Naive thymus-derived CD8-positive, alpha-beta T cell (primary cell): Measurements from ENCODE around the gene UMPS. TPM values are rescaled to one million over a fixed set of nuclear protein-coding genes. Genes with fewer than 3 reads are reported as not detected.

ENCODE experiments used
- ATAC-seq, 2 donors: fragments of 150-1000 bp; cut with Tn5 transposase in 1 of 2; sonication (Bioruptor Pico), chemical (Tn5 transposase) in 1 of 2; 1 replicate in 1 of 2; 2 replicates in 1 of 2; pipeline ENCODE4 v1.10.0; 2021; ENCODE audit warnings: mild to moderate bottlenecking in 2 of 2, moderate library complexity in 2 of 2
- POLR2A ChIA-PET: fragments of 350-600 bp; sonication (Branson Sonifier 250); formaldehyde crosslinking; loops from one replicate; lab custom pipeline; 2021; ENCODE audit warnings: antibody characterized with exemption; lab: Charles Lee
- DNase-seq, 10 donors: peaks; one replicate each; pipeline versions ENCODE4 v3.0.0 to v3.0.0-alpha.2; 2020 to 2022
- H3K27ac Mint-ChIP-seq, 10 donors: one replicate each; pipeline ENCODE4 v1.8.0; 2020 to 2022; ENCODE audit warnings: mild to moderate bottlenecking in 10 of 10, mixed read lengths in 10 of 10, moderate library complexity in 4 of 10, inconsistent platforms in 1 of 10
- H3K27me3 Mint-ChIP-seq, 5 donors: one replicate each; pipeline ENCODE4 v1.8.0; 2021 to 2022; ENCODE audit warnings: mixed read lengths in 5 of 5
- H3K36me3 Mint-ChIP-seq, 3 donors: one replicate each; pipeline ENCODE4 v1.8.0; 2020 to 2022; ENCODE audit warnings: mixed read lengths in 3 of 3, mild to moderate bottlenecking in 2 of 3, inconsistent platforms in 1 of 3
- H3K4me1 Mint-ChIP-seq, 4 donors: one replicate each; pipeline ENCODE4 v1.8.0; 2021 to 2022; ENCODE audit warnings: mixed read lengths in 4 of 4
- H3K4me3 Mint-ChIP-seq, 10 donors: one replicate each; pipeline ENCODE4 v1.8.0; 2020 to 2022; ENCODE audit warnings: mild to moderate bottlenecking in 10 of 10, mixed read lengths in 10 of 10, moderate library complexity in 6 of 10, inconsistent platforms in 1 of 10
- H3K9me3 Mint-ChIP-seq, 9 donors: one replicate each; pipeline ENCODE4 v1.8.0; 2020 to 2022; ENCODE audit warnings: mixed read lengths in 9 of 9, mild to moderate bottlenecking in 3 of 9, inconsistent platforms in 1 of 9, moderate library complexity in 1 of 9
- polyA plus RNA-seq, 3 donors: library from polyadenylated mRNA; unstranded; fragments of 300-500 nt; fragmentation: Illumina TruSeq; gene quantifications; one replicate each; pipeline ENCODE4 v1.2.3, GENCODE V29; 2021
- total RNA-seq, 8 experiments: library from RNA in 2 of 8; stranded (reverse) in 2 of 8; gene quantifications; one replicate each; pipeline ENCODE4 v1.2.3 and lab custom pipeline; 2021 to 2026

UMPS gene
- 10 to 100 TPM; 26.8 to 27.4 TPM for total RNA-seq
- 10 to 100 TPM; 19.6 to 31.5 (median 21.4) TPM for polyA plus RNA-seq
- total RNA-seq (lab: John Stamatoyannopoulos, UW), result 30.2 to 122 (median 47.9) reads per million in 6 experiments

- DNase-seq (peak; percentile 85 to 95 (median 90)), ATAC-seq (peak; percentile 97 to 99)
- Mint-ChIP-seq H3K27me3 (peaks cover 0 to 21% (median 8%) of the 10 kb centered on the region in 5 donors), H3K4me1 (peaks cover 15 to 47% (median 42%) of the 10 kb centered on the region in 4 donors), H3K27ac (peak within 1 kb of the TSS; percentile 99 to 100 (median 99)), H3K4me3 (peak within 1 kb of the TSS; percentile 96 to 100 (median 100)), H3K36me3 (peaks cover 0 to 15% (median 4%) of the 10 kb centered on the region in 3 donors), H3K9me3 (peaks cover 0 to 3% (median 0%) of the 10 kb centered on the region in 9 donors)
- POLR2A ChIA-PET, result no interaction called here
These were observed at the start of gene UMPS for GRCh38 chr3:124730129-124730940. TSS of gene UMPS (plus strand) at chr3:124730452. CDS start at chr3:124730472, 20 bp downstream.

DNA sequence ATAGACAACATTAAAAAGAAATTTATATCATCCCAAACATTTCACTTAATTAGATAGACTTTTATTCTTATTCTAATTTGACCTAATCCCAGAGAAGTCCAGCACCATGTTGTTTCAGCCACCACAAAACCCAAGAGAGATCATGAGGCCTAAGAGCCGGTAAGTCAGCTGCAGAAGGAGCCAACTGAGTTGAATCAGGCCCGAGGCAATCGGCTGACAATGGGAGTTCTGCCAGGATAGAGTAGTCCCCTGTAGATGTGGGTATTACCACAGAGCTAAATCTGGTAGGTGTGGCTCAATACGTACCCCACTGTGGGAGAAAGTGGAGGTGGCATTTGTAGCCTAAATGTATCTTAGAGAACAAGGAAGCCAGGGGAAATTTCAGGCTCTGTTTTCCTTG is 49.7 kb upstream of the UMPS start:
- Mint-ChIP-seq H3K36me3 (peaks cover 0 to 6% (median 3%) of the 10 kb centered on the region in 3 donors), H3K27ac (no peak overlapping the region), H3K27me3 (peaks cover 0 to 15% (median 5%) of the 10 kb centered on the region in 5 donors), H3K9me3 (no peaks in the 10 kb centered on the region), H3K4me3 (no peak overlapping the region), H3K4me1 (no peaks in the 10 kb centered on the region)
- no peak for DNase-seq
- POLR2A ChIA-PET, result no interaction called here
- ATAC-seq, result no peak

DNA sequence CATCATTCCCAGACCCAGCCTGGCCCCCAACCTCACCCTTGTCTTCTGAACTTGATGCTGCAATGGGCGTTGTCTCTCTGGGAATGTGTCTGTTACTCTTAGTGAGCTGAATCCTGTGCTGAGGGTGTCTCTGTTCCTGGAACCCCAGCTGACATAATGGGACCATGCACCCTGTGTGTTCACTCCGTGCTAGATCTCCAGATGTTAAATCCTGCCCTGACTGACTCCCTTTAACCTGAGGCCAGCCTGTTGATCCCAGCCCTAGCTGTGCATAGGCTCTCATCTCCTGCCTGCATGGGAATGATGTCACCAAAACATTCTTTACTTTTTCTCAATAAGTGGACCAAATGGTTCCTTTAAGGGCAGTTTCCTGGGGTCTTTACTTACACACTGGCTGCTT is 48.0 kb upstream of the UMPS start:
- DNase-seq (no peak), ATAC-seq (no peak)
- H3K4me1 Mint-ChIP-seq, result no peaks in the 10 kb centered on the region
- H3K27me3 Mint-ChIP-seq, result peaks cover 7 to 29% (median 12%) of the 10 kb centered on the region in 5 donors
- no peaks in the 10 kb centered on the region for H3K9me3 Mint-ChIP-seq
- no peak overlapping the region for H3K27ac Mint-ChIP-seq
- H3K36me3 Mint-ChIP-seq, result no peaks in the 10 kb centered on the region
- POLR2A ChIA-PET, result no interaction called here
- no peak overlapping the region for H3K4me3 Mint-ChIP-seq

- POLR2A ChIA-PET, result no interaction called here
These were observed 45.8 kb upstream of the UMPS start for GRCh38 chr3:124684459-124684858.

GRCh38 chr3:124685067-124685466 is 45.2 kb upstream of the UMPS start:
- Mint-ChIP-seq H3K36me3 (no peaks in the 10 kb centered on the region), H3K27ac (no peak overlapping the region), H3K4me1 (peaks cover 0 to 5% (median 3%) of the 10 kb centered on the region in 4 donors), H3K4me3 (no peak overlapping the region), H3K27me3 (peaks cover 7 to 29% (median 18%) of the 10 kb centered on the region in 5 donors), H3K9me3 (no peaks in the 10 kb centered on the region)
- no peak for DNase-seq
- POLR2A ChIA-PET, result no interaction called here
- ATAC-seq, result no peak

More at GRCh38 chr3:124684459-124684858, 45.8 kb upstream of the UMPS start:
- Mint-ChIP-seq H3K4me3 (no peak overlapping the region), H3K36me3 (no peaks in the 10 kb centered on the region), H3K27me3 (peaks cover 7 to 29% (median 18%) of the 10 kb centered on the region in 5 donors), H3K27ac (no peak overlapping the region), H3K4me1 (peaks cover 0 to 5% (median 3%) of the 10 kb centered on the region in 4 donors), H3K9me3 (no peaks in the 10 kb centered on the region)
- DNase-seq (no peak), ATAC-seq (no peak)

- POLR2A ChIA-PET, result no interaction called here
- Mint-ChIP-seq H3K4me3 (no peak overlapping the region), H3K27ac (peak overlapping the region in 1 of 10 donors; percentile 2), H3K4me1 (peaks cover 0 to 5% (median 3%) of the 10 kb centered on the region in 4 donors), H3K27me3 (peaks cover 7 to 29% (median 18%) of the 10 kb centered on the region in 5 donors), H3K36me3 (no peaks in the 10 kb centered on the region), H3K9me3 (no peaks in the 10 kb centered on the region)
- ATAC-seq (no peak), DNase-seq (no peak)
These were observed 44.8 kb upstream of the UMPS start for GRCh38 chr3:124685481-124685880.

GRCh38 chr3:124686028-124686670 is 44.1 kb upstream of the UMPS start:
- Mint-ChIP-seq H3K4me1 (peaks cover 0 to 5% (median 3%) of the 10 kb centered on the region in 4 donors), H3K27ac (no peak overlapping the region)
- POLR2A ChIA-PET, result no interaction called here

DNA sequence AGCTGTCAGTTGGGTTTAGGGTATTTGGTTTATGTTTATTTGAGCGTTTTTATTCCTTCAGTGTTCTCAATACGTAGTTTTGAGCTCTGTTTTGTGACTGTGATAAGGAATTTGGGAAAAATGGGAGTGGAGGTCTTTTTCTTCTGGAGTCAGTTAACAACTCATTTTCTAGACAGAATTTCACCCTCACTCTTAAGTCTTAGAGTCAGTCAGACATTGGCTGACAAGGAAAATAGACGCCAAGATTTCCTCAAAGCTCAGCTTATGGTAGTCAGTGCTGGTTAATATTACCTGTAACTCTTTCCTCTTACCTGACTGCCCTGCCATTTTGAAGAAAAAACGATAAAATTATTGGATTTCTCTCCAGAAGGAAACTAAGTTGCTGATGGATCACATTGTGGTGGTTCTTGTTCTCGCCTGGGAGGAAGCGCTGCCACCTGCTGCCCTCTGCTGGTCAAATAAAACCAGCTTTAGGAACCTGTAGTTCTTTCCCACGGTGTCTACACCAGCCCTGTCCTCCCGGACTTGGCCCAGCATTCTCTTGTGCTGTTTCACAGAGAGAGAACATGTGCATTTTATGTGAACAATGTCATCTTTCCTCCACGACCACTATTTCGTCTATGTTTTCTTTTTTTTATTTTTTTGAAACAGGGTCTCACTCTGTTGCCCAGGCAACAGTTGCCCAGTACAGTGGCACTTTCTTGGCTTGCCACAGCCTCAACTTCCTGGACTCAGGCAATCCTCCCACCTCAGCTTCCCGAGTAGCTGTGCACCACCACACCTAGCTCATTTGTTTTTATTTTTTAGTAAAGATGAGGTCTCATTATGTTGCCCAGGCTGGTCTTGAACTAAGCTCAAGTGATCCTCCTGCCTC is 41.4 kb upstream of the UMPS start:
- POLR2A ChIA-PET, result no interaction called here
- Mint-ChIP-seq H3K36me3 (no peaks in the 10 kb centered on the region), H3K4me1 (peaks cover 0 to 5% (median 3%) of the 10 kb centered on the region in 4 donors), H3K9me3 (no peaks in the 10 kb centered on the region), H3K4me3 (peak overlapping the region in 1 of 10 donors; percentile 51), H3K27ac (peak overlapping the region in 2 of 10 donors; percentile 9 to 39), H3K27me3 (peaks cover 7 to 29% (median 18%) of the 10 kb centered on the region in 5 donors)
- DNase-seq (peak; percentile 31 to 80 (median 56)), ATAC-seq (peak; percentile 77 to 80)

More at GRCh38 chr3:124686028-124686670, 44.1 kb upstream of the UMPS start:
- H3K27me3 Mint-ChIP-seq, result peaks cover 7 to 29% (median 18%) of the 10 kb centered on the region in 5 donors
- no peaks in the 10 kb centered on the region for H3K36me3 Mint-ChIP-seq
- no peak overlapping the region for H3K4me3 Mint-ChIP-seq
- DNase-seq, result no peak
- H3K9me3 Mint-ChIP-seq, result no peaks in the 10 kb centered on the region
- ATAC-seq, result no peak

DNA sequence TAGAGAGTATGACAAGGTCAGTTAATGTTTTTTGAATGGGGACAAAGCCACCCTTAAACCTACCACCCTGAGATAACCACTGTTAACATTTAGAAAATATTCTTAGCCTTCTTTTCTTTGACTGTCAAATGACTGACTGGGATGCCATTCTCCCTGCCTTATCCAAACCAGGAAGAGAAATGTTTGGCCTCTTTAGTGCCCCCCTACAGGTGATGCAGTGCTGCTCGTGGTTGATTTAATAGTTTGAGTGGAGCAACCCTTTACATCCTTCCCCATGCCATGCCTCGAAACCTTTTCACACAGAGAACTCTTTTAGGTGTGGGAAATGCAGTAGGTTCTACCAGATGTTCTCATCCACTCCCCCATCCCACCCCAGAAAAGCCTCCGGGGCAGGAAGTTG is 38.7 kb upstream of the UMPS start:
- H3K27me3 Mint-ChIP-seq, result peaks cover 3 to 18% (median 3%) of the 10 kb centered on the region in 5 donors
- POLR2A ChIA-PET, result no interaction called here
- DNase-seq, result no peak
- no peaks in the 10 kb centered on the region for H3K36me3 Mint-ChIP-seq
- ATAC-seq, result no peak
- no peak overlapping the region for H3K27ac Mint-ChIP-seq
- no peaks in the 10 kb centered on the region for H3K9me3 Mint-ChIP-seq
- H3K4me3 Mint-ChIP-seq, result no peak overlapping the region
- peaks cover 0 to 5% (median 3%) of the 10 kb centered on the region in 4 donors for H3K4me1 Mint-ChIP-seq

DNA sequence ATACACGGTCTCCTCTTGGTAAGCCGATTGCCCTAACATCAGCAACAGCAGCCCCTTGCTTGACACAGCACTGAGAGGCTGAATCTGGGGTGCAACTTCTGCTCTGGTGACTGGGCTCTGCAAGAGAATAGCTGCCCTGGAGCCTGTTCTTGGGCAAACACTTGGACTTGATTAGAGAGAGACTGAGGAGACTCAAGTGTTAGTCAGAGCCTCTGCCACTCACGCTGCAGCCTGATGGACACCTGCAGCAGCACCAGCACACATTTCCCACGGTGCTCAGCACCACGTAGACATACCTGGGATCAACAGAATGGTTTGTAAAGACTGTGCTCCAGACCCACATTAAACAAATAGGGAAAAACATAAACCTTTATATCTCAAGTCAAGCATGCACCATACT is 35.8 kb upstream of the UMPS start:
- H3K4me3 Mint-ChIP-seq, result no peak overlapping the region
- no peak overlapping the region for H3K27ac Mint-ChIP-seq
- DNase-seq, result no peak
- H3K9me3 Mint-ChIP-seq, result no peaks in the 10 kb centered on the region
- no peak for ATAC-seq
- H3K27me3 Mint-ChIP-seq, result peaks cover 2 to 9% (median 3%) of the 10 kb centered on the region in 5 donors
- POLR2A ChIA-PET, result no interaction called here
- peaks cover 0 to 2% (median 0%) of the 10 kb centered on the region in 4 donors for H3K4me1 Mint-ChIP-seq
- no peaks in the 10 kb centered on the region for H3K36me3 Mint-ChIP-seq

GRCh38 chr3:124695369-124695768 is 34.9 kb upstream of the UMPS start:
- ATAC-seq, result no peak
- no peak overlapping the region for H3K27ac Mint-ChIP-seq
- POLR2A ChIA-PET, result no interaction called here

DNA sequence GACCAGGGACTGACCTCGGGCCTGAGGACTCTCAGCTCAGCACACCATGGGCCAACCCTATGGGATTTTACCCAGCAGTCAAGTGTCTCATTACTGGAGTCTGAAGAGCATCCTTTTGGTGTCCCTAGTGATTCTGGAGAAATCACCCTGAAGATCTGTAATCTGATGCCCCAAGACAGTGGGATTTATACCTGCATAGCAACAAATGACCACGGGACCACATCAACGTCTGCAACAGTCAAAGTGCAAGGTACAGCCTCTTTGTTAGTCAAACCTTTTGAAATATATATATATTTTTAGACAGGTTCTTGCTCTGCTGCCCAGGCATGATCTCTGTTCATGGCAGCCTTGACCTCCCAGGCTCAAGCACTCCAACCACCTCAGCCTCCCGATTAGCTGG is 34.2 kb upstream of the UMPS start:
- Mint-ChIP-seq H3K27ac (no peak overlapping the region), H3K9me3 (no peaks in the 10 kb centered on the region), H3K27me3 (peaks cover 4 to 16% (median 13%) of the 10 kb centered on the region in 5 donors), H3K4me3 (no peak overlapping the region), H3K4me1 (peaks cover 0 to 2% (median 0%) of the 10 kb centered on the region in 4 donors), H3K36me3 (no peaks in the 10 kb centered on the region)
- POLR2A ChIA-PET, result no interaction called here
- DNase-seq, result no peak
- no peak for ATAC-seq

More at GRCh38 chr3:124695369-124695768, 34.9 kb upstream of the UMPS start:
- no peaks in the 10 kb centered on the region for H3K9me3 Mint-ChIP-seq
- peaks cover 2 to 10% (median 9%) of the 10 kb centered on the region in 5 donors for H3K27me3 Mint-ChIP-seq
- no peaks in the 10 kb centered on the region for H3K36me3 Mint-ChIP-seq
- no peak overlapping the region for H3K4me3 Mint-ChIP-seq
- no peak for DNase-seq
- peaks cover 0 to 2% (median 0%) of the 10 kb centered on the region in 4 donors for H3K4me1 Mint-ChIP-seq
